PFSK-1 (cell line): ENCODE measurements around the gene COLEC12.

Source experiments
- SIN3A ChIP-seq: IDR thresholded peaks from 2 replicates; pipeline ENCODE4 v1.6.1; 2012; ENCODE audit warnings: mild to moderate bottlenecking, low read length, moderate library complexity, borderline replicate concordance; ENCODE audit not compliant: insufficient read depth
- TAF1 ChIP-seq: IDR thresholded peaks from 2 replicates; pipeline ENCODE4 v1.6.1; 2012; ENCODE audit warnings: low read length, control low read depth, borderline replicate concordance; ENCODE audit not compliant: insufficient read depth

GRCh38 chr18:453400-453799, 47.1 kb downstream of the COLEC12 start:
- no peak for TF ChIP-seq SIN3A
- TF ChIP-seq TAF1, result no peak
